T-helper 22 cell (primary cell): ENCODE measurements around the gene ZNF334.

Source experiments
- DNase-seq: peaks from one replicate; pipeline ENCODE4 v3.0.0-alpha.2; 2020; ENCODE audit warnings: low read depth

ZNF334 gene

GRCh38 chr20:46485431-46485830, 27.9 kb downstream of the ZNF334 start:
- no peak for DNase-seq

GRCh38 chr20:46484954-46485353, 28.4 kb downstream of the ZNF334 start:
- no peak for DNase-seq

- DNase-seq: no peak
These were observed 29.5 kb downstream of the ZNF334 start for GRCh38 chr20:46483879-46484278.

GRCh38 chr20:46482864-46483263, 30.5 kb downstream of the ZNF334 start:
- DNase-seq: no peak

- DNase-seq: no peak
These were observed 35.7 kb downstream of the ZNF334 start for GRCh38 chr20:46477640-46478039.

GRCh38 chr20:46477225-46477624, 36.1 kb downstream of the ZNF334 start:
- no peak for DNase-seq

- no peak for DNase-seq
These were observed 44.9 kb downstream of the ZNF334 start for GRCh38 chr20:46468508-46468907.

GRCh38 chr20:46464451-46464850, 48.9 kb downstream of the ZNF334 start:
- no peak for DNase-seq

GRCh38 chr20:46463852-46464251, 49.5 kb downstream of the ZNF334 start:
- no peak for DNase-seq

GRCh38 chr20:46461808-46462207, 51.6 kb downstream of the ZNF334 start:
- DNase-seq: no peak

GRCh38 chr20:46458866-46459750, 54.3 kb downstream of the ZNF334 start:
- DNase-seq: no peak

GRCh38 chr20:46456255-46457028, 56.9 kb downstream of the ZNF334 start:
- no peak for DNase-seq

- DNase-seq: no peak
These were observed 57.6 kb downstream of the ZNF334 start for GRCh38 chr20:46455729-46456128.
